Osteoblast (primary cell): ENCODE results near the gene MAD1L1. TPM values are rescaled to one million over a fixed set of nuclear protein-coding genes. Genes with fewer than 3 reads are reported as not detected.

ENCODE experiments used
- DNase-seq: peaks from one replicate; pipeline ENCODE4 v3.0.0; 2011; ENCODE audit warnings: low spot score, mixed read lengths; ENCODE audit not compliant: insufficient read length; ENCODE audit errors: missing footprints
- H2AFZ ChIP-seq: 2 replicates; pipeline ENCODE4 v1.6.0; 2011; ENCODE audit warnings: mild to moderate bottlenecking, low read length
- H3K27ac ChIP-seq: 2 replicates; pipeline ENCODE4 v1.5.1; 2011; ENCODE audit warnings: mild to moderate bottlenecking, low read depth, low read length, moderate library complexity
- H3K27me3 ChIP-seq: 2 replicates; pipeline ENCODE4 v1.6.0; 2012; ENCODE audit warnings: mild to moderate bottlenecking, control low read depth, inconsistent platforms, low read length, moderate library complexity; ENCODE audit not compliant: insufficient read depth
- H3K36me3 ChIP-seq: 2 replicates; pipeline ENCODE4 v1.5.1; 2011; ENCODE audit warnings: mild to moderate bottlenecking, low read length, control low read depth, moderate library complexity; ENCODE audit not compliant: insufficient read depth
- H3K4me1 ChIP-seq: 2 replicates; pipeline ENCODE4 v1.5.1; 2011; ENCODE audit warnings: mild to moderate bottlenecking, low read length, control low read depth, moderate library complexity; ENCODE audit not compliant: insufficient read depth
- H3K4me2 ChIP-seq: 2 replicates; pipeline ENCODE4 v1.6.0; 2011; ENCODE audit warnings: mild to moderate bottlenecking, low read length; ENCODE audit not compliant: insufficient read depth
- H3K4me3 ChIP-seq: fragments of 200-600 bp; sonication (generic); 3 replicates; pipeline ENCODE4 v1.5.1; 2012; ENCODE audit warnings: mild to moderate bottlenecking, low read length, inconsistent platforms; ENCODE audit not compliant: insufficient read depth
- H3K79me2 ChIP-seq: 2 replicates; pipeline ENCODE4 v1.6.0; 2012; ENCODE audit warnings: mild to moderate bottlenecking, low read length, control low read depth, inconsistent platforms; ENCODE audit not compliant: insufficient read depth
- H3K9me3 ChIP-seq: 2 replicates; pipeline ENCODE4 v1.5.1; 2011; ENCODE audit warnings: low read depth, low read length, control low read depth
- H4K20me1 ChIP-seq: 2 replicates; pipeline ENCODE4 v1.6.0; 2012; ENCODE audit warnings: mild to moderate bottlenecking, low read length, control low read depth; ENCODE audit not compliant: insufficient read depth
- CTCF ChIP-seq: IDR thresholded peaks from 2 replicates; pipeline ENCODE4 v1.5.1; 2011; ENCODE audit warnings: mild to moderate bottlenecking, low read depth, low read length, moderate library complexity; ENCODE audit errors: extremely low read depth
- total RNA-seq: library from RNA; depleted of rRNA; stranded (reverse); fragments of >200 nt; gene quantifications from 2 replicates; pipeline ENCODE4 v1.2.3, GENCODE V29; 2012

Gene MAD1L1
- total RNA-seq, 1 donor, result 66.2 TPM

- H3K27ac ChIP-seq, result no peak overlapping the region
- no peaks in the 10 kb centered on the region for H3K79me2 ChIP-seq
- H3K4me1 ChIP-seq, result no peaks in the 10 kb centered on the region
- no peak overlapping the region for H2AFZ ChIP-seq
- DNase-seq, result no peak
- peaks cover 7% of the 10 kb centered on the region for H4K20me1 ChIP-seq
- no peak overlapping the region for H3K4me2 ChIP-seq
- peaks cover 22% of the 10 kb centered on the region for H3K36me3 ChIP-seq
- no peaks in the 10 kb centered on the region for H3K9me3 ChIP-seq
- TF ChIP-seq CTCF, result no peak
- no peak overlapping the region for H3K4me3 ChIP-seq
- H3K27me3 ChIP-seq, result no peaks in the 10 kb centered on the region
These were observed 91.1 kb downstream of the MAD1L1 start for GRCh38 chr7:2141651-2142050.

GRCh38 chr7:2141021-2141410, 91.7 kb downstream of the MAD1L1 start:
- Histone ChIP-seq H3K4me1 (no peaks in the 10 kb centered on the region), H3K79me2 (no peaks in the 10 kb centered on the region), H3K4me3 (no peak overlapping the region), H2AFZ (no peak overlapping the region), H3K27ac (no peak overlapping the region), H4K20me1 (peaks cover 7% of the 10 kb centered on the region), H3K27me3 (no peaks in the 10 kb centered on the region), H3K36me3 (peaks cover 17% of the 10 kb centered on the region), H3K9me3 (no peaks in the 10 kb centered on the region), H3K4me2 (no peak overlapping the region)
- TF ChIP-seq CTCF, result no peak
- no peak for DNase-seq

GRCh38 chr7:2140216-2141020, 92.3 kb downstream of the MAD1L1 start:
- H2AFZ ChIP-seq, result no peak overlapping the region
- no peak for TF ChIP-seq CTCF
- no peak for DNase-seq
- peaks cover 11% of the 10 kb centered on the region for H3K36me3 ChIP-seq
- no peak overlapping the region for H3K4me2 ChIP-seq
- H3K27me3 ChIP-seq, result no peaks in the 10 kb centered on the region
- H3K79me2 ChIP-seq, result no peaks in the 10 kb centered on the region
- H4K20me1 ChIP-seq, result peaks cover 7% of the 10 kb centered on the region
- H3K4me1 ChIP-seq, result no peaks in the 10 kb centered on the region
- no peaks in the 10 kb centered on the region for H3K9me3 ChIP-seq
- no peak overlapping the region for H3K27ac ChIP-seq
- H3K4me3 ChIP-seq, result no peak overlapping the region

- no peak overlapping the region for H3K27ac ChIP-seq
- H3K27me3 ChIP-seq, result no peaks in the 10 kb centered on the region
- no peak for DNase-seq
- H3K9me3 ChIP-seq, result no peaks in the 10 kb centered on the region
- no peak for TF ChIP-seq CTCF
- H3K4me2 ChIP-seq, result no peak overlapping the region
- H3K4me1 ChIP-seq, result no peaks in the 10 kb centered on the region
- H4K20me1 ChIP-seq, result peaks cover 7% of the 10 kb centered on the region
- no peaks in the 10 kb centered on the region for H3K79me2 ChIP-seq
- H3K4me3 ChIP-seq, result no peak overlapping the region
- peaks cover 13% of the 10 kb centered on the region for H3K36me3 ChIP-seq
- H2AFZ ChIP-seq, result no peak overlapping the region
These were observed 93.6 kb downstream of the MAD1L1 start for GRCh38 chr7:2139004-2139699.
